RCC 7860 (cell line): ENCODE results near the gene RGSL1.
A peak's percentile ranks its signal among the peaks of the same experiment; 100 is the strongest.

Experiments
- DNase-seq: peaks from one replicate; pipeline ENCODE4 v3.0.0-alpha.2; 2015; ENCODE audit warnings: low spot score
- FAIRE-seq: peaks from 2 replicates; lab custom pipeline; 2012; peaks lifted over from hg19 to GRCh38; lab: Jason Lieb, UNC

RGSL1 gene

GRCh38 chr1:182533896-182534295 is 84.0 kb downstream of the RGSL1 start:
- FAIRE-seq, result no peak
- no peak for DNase-seq

GRCh38 chr1:182549346-182549745 is 99.4 kb downstream of the RGSL1 start:
- no peak for DNase-seq
- FAIRE-seq, result no peak

GRCh38 chr1:182549811-182550210 is 99.9 kb downstream of the RGSL1 start:
- FAIRE-seq (no peak), DNase-seq (no peak)

GRCh38 chr1:182552527-182552926 is 102.6 kb downstream of the RGSL1 start:
- DNase-seq (no peak), FAIRE-seq (no peak)

- no peak for FAIRE-seq
- no peak for DNase-seq
Observed at GRCh38 chr1:182555493-182555892, 105.5 kb downstream of the RGSL1 start.

- FAIRE-seq, result no peak
- no peak for DNase-seq
Observed at GRCh38 chr1:182556279-182556678, 106.3 kb downstream of the RGSL1 start.

GRCh38 chr1:182560392-182560984 is 110.5 kb downstream of the RGSL1 start:
- FAIRE-seq (no peak), DNase-seq (no peak)

- FAIRE-seq (no peak), DNase-seq (no peak)
Observed at GRCh38 chr1:182561456-182561855, 111.5 kb downstream of the RGSL1 start.

GRCh38 chr1:182563095-182563494 is 113.1 kb downstream of the RGSL1 start:
- FAIRE-seq (no peak), DNase-seq (no peak)

- no peak for DNase-seq
- no peak for FAIRE-seq
Observed at GRCh38 chr1:182564406-182565004, 114.6 kb downstream of the RGSL1 start.

GRCh38 chr1:182565537-182565936 is 115.6 kb downstream of the RGSL1 start:
- DNase-seq (no peak), FAIRE-seq (no peak)

GRCh38 chr1:182567629-182568028 is 117.7 kb downstream of the RGSL1 start:
- no peak for FAIRE-seq
- no peak for DNase-seq

GRCh38 chr1:182568647-182569284 is 118.8 kb downstream of the RGSL1 start:
- FAIRE-seq (no peak), DNase-seq (no peak)

GRCh38 chr1:182569939-182570610 is 120.1 kb downstream of the RGSL1 start:
- DNase-seq, result no peak
- FAIRE-seq, result no peak

GRCh38 chr1:182570611-182570970 is 120.6 kb downstream of the RGSL1 start:
- FAIRE-seq (no peak), DNase-seq (no peak)

- no peak for FAIRE-seq
- no peak for DNase-seq
Observed at GRCh38 chr1:182574156-182574555, 124.2 kb downstream of the RGSL1 start.

- DNase-seq, result peak; percentile 24
- FAIRE-seq, result peak; percentile 30
Observed at GRCh38 chr1:182575540-182576149, 125.7 kb downstream of the RGSL1 start.

GRCh38 chr1:182580736-182581135 is 130.8 kb downstream of the RGSL1 start:
- DNase-seq, result no peak
- no peak for FAIRE-seq

GRCh38 chr1:182584746-182585145 is 134.8 kb downstream of the RGSL1 start:
- DNase-seq (no peak), FAIRE-seq (no peak)

- FAIRE-seq (no peak), DNase-seq (no peak)
Observed at GRCh38 chr1:182586380-182586779, 136.4 kb downstream of the RGSL1 start.

GRCh38 chr1:182587093-182587492 is 137.1 kb downstream of the RGSL1 start:
- no peak for DNase-seq
- peak; percentile 7 for FAIRE-seq
